GM13976 (cell line): ENCODE results near the gene FAM217A.

Experiments
- DNase-seq: peaks from one replicate; pipeline ENCODE4 v3.0.0; 2012; ENCODE audit warnings: low spot score
- CTCF ChIP-seq: IDR thresholded peaks from 2 replicates; pipeline ENCODE4 v1.5.1; 2012; ENCODE audit warnings: borderline replicate concordance, mild to moderate bottlenecking; ENCODE audit not compliant: insufficient read depth; ENCODE audit errors: extremely low read depth, missing control alignments, control extremely low read depth
- in situ Hi-C: fragments of 300-500 bp; cut with MboI; formaldehyde crosslinking; loops from one replicate; pipeline ENCODE4 v1.12.0; 2022; ENCODE audit warnings: low sequenced_read_pairs, mixed read lengths, inconsistent platforms; ENCODE audit not compliant: unreplicated experiment

The FAM217A gene

GRCh38 chr6:4067673-4068072 lies 11.3 kb downstream of the FAM217A start:
- in situ Hi-C loops: loop anchor here (10.0 kb wide), 1 partner anchor 87 kb away; no protein-coding TSS in a partner anchor
- TF ChIP-seq CTCF: no peak
- no peak for DNase-seq

- DNase-seq: no peak
Measured at GRCh38 chr6:4066029-4066755, 12.7 kb downstream of the FAM217A start.

GRCh38 chr6:4059115-4059777 lies 19.7 kb downstream of the FAM217A start:
- TF ChIP-seq CTCF: no peak
- in situ Hi-C loops: no loop called here
- DNase-seq: no peak

More at GRCh38 chr6:4066029-4066755, 12.7 kb downstream of the FAM217A start:
- no peak for TF ChIP-seq CTCF
- in situ Hi-C loops: loop anchor here (10.0 kb wide), 1 partner anchor 89 kb away; no protein-coding TSS in a partner anchor

GRCh38 chr6:4057036-4057435 lies 21.9 kb downstream of the FAM217A start:
- in situ Hi-C loops: no loop called here
- TF ChIP-seq CTCF: no peak
- no peak for DNase-seq

GRCh38 chr6:4055420-4056041 lies 23.4 kb downstream of the FAM217A start:
- TF ChIP-seq CTCF: no peak
- in situ Hi-C loops: no loop called here
- DNase-seq: no peak

GRCh38 chr6:4049246-4049645 lies 29.7 kb downstream of the FAM217A start:
- DNase-seq: no peak
- in situ Hi-C loops: no loop called here

More at GRCh38 chr6:4049246-4049645, 29.7 kb downstream of the FAM217A start:
- TF ChIP-seq CTCF: no peak
